GM19351 (cell line): ENCODE results near the gene FGF14.

Experiments used
- ATAC-seq: cut with Tn5 transposase; IDR thresholded peaks from one replicate; pipeline ENCODE4 v1.9.1; 2021; ENCODE audit warnings: mild to moderate bottlenecking, moderate library complexity; ENCODE audit not compliant: unreplicated experiment

FGF14 gene

DNA sequence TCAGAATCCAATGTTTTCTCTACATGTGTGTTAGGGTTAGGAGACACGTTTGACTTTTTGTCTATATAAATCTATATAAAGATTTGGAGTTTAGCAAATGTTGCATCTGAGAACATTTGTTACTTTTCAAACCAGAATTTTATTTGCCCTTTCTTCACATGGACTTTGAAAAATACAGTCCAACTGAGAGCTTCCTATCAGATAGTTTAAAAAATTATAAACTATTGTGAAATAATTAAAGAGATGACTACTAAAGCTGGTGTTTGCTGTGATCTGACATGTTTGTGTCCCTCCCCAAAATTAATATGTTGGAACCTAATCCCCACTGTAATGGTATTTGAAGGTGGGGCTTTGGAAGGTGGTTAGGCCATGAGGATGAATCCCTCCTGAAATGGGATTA, 652.3 kb downstream of the FGF14 start:
- ATAC-seq, result no peak

DNA sequence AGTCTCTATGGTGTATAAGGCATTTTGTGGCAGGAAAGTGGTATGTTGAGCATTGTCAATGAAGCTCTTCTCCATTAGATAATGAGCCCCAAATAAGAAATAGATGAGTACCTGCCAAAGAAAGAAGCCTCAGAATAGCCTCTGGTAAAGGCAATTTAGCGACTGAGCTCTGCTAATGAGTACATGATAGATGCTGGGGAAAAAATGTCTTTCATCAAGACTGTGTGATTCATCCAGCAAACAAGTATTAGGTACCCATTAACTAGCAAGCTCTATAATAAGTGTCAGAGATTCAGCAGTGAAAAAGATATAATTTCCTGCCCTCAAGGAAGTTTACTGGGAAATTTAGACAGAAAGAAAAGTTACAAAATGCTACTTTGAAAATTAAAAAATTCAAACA, 654.8 kb downstream of the FGF14 start:
- ATAC-seq, result no peak

- ATAC-seq, result no peak
These were observed 655.3 kb downstream of the FGF14 start for GRCh38 chr13:101746513-101746912.

- ATAC-seq, result peak; percentile 74
These were observed 662.3 kb downstream of the FGF14 start for GRCh38 chr13:101739382-101740178.

GRCh38 chr13:101738336-101738735, 663.5 kb downstream of the FGF14 start:
- ATAC-seq, result no peak

GRCh38 chr13:101736566-101736965, 665.3 kb downstream of the FGF14 start:
- no peak for ATAC-seq

DNA sequence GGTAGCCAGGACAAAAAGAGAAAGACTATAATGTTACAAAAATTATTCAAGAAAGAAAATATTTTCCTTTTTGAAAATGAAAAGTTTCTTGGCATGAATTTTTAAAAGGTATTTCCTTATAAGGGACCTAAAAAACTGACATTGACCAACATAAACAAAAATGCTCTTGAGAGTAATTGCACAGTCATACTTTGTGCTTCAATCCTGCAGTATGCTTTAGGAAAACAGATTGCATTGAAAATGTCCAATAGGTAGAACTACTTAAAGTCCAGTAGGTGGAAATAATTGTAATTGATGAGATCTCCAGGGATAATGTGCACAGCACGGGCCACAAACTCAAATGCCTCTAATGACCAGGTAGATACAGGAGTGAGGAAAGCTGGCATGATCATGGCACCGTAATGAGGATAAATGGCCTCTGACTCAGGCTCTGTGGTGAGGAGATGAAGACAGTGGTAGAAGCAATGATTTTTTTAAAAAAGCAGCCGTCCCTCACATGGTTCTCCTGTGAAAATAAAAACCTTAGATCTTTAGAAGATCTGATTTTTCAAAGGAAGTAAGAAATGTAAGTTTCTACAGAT, 671.3 kb downstream of the FGF14 start:
- ATAC-seq, result no peak

GRCh38 chr13:101728615-101729014, 673.2 kb downstream of the FGF14 start:
- ATAC-seq, result no peak

DNA sequence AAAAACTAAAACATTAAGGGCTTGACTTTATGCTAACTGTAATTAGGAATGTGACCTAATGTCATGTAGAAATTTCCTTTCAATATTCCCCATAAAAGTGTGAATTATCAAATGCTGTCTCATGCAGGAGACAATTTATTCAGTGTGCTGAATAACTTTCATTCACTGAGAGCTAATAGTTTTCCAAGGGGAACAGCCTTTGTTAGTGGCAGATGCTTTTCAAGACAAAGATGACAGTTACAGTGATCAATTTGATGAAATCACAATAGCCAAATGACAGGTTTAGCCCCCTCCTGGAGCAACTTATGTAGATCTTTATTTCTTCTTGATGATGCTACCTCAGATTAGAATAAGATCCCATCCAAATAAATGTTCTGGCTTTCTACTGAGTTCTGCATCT, 673.8 kb downstream of the FGF14 start:
- ATAC-seq, result no peak

GRCh38 chr13:101727118-101727517, 674.7 kb downstream of the FGF14 start:
- no peak for ATAC-seq

GRCh38 chr13:101726681-101727080, 675.2 kb downstream of the FGF14 start:
- no peak for ATAC-seq

DNA sequence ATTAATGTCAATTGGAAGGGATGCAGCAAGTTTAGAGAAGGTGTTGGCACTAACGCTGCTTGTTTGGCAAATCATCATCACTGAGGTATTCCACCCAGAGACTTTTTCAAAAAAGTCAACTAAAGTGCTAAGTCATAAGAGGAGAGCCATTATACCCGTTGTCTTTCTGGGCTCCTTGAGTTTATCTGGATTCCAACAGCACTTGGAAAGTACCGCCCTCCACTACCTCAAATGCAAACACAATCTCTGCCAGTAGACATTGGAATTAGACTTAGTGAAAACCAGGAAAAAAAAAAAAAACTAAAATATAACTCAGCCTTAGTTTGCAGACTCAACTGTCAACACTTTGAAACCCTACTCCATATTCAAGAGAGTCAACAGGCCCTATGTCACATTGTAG, 683.4 kb downstream of the FGF14 start:
- ATAC-seq, result no peak

GRCh38 chr13:101717353-101717752, 684.5 kb downstream of the FGF14 start:
- ATAC-seq, result no peak

GRCh38 chr13:101714195-101714594, 687.7 kb downstream of the FGF14 start:
- no peak for ATAC-seq

- ATAC-seq, result no peak
These were observed 689.9 kb downstream of the FGF14 start for GRCh38 chr13:101712026-101712348.

GRCh38 chr13:101711307-101712025, 690.4 kb downstream of the FGF14 start:
- no peak for ATAC-seq

DNA sequence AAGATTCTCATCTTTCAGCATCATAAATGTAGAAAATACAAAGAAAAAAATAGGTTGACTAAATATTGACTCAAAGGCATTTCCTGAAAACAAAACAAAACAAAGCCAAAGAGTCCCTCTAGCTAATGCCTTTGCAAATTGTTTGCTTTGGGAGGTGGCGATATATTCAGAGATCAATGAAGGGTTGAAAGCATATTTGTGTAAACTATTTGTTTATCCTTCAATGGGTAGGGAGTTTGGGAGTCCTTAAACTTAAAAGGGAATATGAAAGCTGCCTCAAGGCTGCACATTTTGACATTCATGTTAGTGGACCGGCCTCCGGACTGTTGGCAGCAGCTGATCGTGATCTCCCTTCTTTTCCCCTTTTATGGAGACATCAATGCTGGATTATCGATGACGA, 691.9 kb downstream of the FGF14 start:
- no peak for ATAC-seq

DNA sequence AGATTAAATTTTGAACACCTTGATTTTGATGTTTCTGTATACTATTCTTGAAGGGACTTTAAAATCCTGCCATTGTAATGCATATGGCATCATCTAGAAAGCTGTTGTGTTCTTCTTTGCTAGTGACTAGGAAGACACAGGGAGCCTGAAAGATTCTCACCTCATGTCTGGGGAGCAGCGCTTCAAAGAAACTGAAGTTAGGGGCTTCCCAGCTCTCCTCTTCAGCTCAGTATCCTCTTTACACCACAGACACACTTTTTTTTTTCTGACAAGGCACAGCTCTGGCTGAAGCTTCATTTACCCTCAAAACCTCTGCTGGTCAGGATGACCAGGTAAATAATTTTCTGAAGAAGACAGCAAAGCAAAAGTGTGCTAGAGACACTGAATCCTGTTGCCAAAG, 693.7 kb downstream of the FGF14 start:
- no peak for ATAC-seq

DNA sequence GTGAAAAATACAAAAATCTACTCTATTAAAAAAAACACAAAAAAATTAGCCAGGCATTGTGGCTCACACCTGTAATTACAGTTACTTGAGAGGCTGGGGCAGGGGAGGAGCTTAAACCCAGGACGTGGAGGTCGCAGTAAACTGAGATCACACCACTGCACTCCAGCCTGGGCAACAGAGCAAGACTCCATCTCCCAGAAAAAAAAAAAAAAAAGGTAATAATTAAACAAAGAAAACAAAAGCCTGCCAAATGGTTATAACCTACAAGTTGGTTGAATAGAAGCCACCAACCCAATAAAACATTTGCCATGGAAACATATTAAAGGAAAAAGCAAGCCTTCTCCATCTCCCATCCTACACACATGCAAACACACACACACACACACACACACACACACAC, 694.2 kb downstream of the FGF14 start:
- no peak for ATAC-seq

DNA sequence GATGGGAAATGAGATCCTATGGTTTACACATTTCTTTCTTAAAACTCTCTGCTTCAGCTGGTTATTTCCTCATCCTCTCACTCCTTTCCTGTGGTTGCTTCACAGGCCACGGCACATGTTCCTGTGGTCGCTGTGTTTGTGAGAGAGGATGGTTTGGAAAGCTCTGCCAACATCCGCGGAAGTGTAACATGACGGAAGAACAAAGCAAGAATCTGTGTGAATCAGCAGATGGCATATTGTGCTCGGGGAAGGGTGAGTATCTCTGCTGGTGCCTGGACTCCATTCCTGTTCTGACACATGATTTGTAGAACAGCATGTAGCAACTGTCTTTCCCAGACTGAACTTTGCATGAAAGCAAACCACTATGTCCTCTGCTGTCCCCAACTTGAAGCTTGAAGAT, 695.2 kb downstream of the FGF14 start:
- no peak for ATAC-seq

DNA sequence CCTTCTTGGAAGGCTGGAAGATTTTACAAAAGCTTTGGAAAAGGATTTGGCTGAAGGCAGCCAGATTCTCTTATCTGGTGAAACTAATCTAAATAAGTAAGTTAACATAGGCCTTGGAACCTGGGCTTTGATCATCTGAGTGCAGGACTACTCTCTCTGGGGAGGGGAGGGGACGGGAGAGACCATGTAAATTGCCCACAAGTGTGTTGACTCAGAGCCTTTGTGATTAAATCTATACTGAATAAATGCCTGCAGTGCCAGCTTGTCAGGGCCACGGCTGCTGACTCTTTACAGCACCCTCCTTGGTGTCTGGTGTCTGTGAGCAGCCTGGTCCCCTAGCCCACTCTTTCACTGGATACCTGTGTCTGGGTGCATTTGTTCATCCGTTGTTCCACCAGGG, 698.0 kb downstream of the FGF14 start:
- no peak for ATAC-seq

DNA sequence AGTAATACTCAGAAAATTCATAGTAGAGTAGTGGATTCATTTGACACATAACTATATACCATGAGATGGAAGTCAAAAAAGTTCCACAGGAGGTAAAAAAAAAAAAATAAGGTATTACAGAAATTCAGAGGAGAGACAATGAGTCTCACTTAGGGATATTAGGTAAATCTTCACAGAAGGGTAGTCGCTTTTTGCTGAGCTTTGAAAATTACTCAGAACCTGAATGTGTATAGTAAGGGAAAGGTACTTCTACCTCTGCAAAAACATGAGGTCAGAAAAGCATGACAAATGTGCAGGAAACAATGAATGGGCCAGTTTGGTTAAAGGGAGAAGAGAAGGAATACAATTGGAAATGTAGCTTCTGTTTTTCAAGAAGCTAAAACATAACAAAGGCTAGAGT, 698.8 kb downstream of the FGF14 start:
- no peak for ATAC-seq
